HG03565 (cell line): Measurements from ENCODE around the gene WIPF2.

Experiments
- ATAC-seq: cut with Tn5 transposase; IDR thresholded peaks from one replicate; pipeline ENCODE4 v1.9.1; 2021; ENCODE audit warnings: mild to moderate bottlenecking, moderate library complexity; ENCODE audit not compliant: unreplicated experiment

WIPF2 gene

GRCh38 chr17:40325156-40326013 lies 106.3 kb downstream of the WIPF2 start:
- no peak for ATAC-seq

GRCh38 chr17:40326014-40326831 lies 107.1 kb downstream of the WIPF2 start:
- ATAC-seq: no peak

- no peak for ATAC-seq
These were observed 107.7 kb downstream of the WIPF2 start for GRCh38 chr17:40326832-40327199.

GRCh38 chr17:40327244-40327729 lies 108.2 kb downstream of the WIPF2 start:
- ATAC-seq: no peak

- ATAC-seq: no peak
These were observed 108.8 kb downstream of the WIPF2 start for GRCh38 chr17:40327735-40328385.

- ATAC-seq: no peak
These were observed 109.3 kb downstream of the WIPF2 start for GRCh38 chr17:40328386-40328766.

GRCh38 chr17:40329839-40330794 lies 111.0 kb downstream of the WIPF2 start:
- no peak for ATAC-seq

- ATAC-seq: no peak
These were observed 111.9 kb downstream of the WIPF2 start for GRCh38 chr17:40330850-40331470.

- ATAC-seq: no peak
These were observed 112.9 kb downstream of the WIPF2 start for GRCh38 chr17:40331743-40332641.
